Measurements from ENCODE around the gene LONRF3.
"Not testable (repeated sequence)": the region's sequence is repeated elsewhere in the genome, so short reads cannot be mapped to it uniquely, and the experiment has no call there.

LONRF3 gene

GRCh38 chrX:118983513-118983912 lies 9.1 kb downstream of the LONRF3 start:
- no peak for DNase-seq (ENCODE audit: low read depth, low spot score)

GRCh38 chrX:118988911-118989310 lies 14.5 kb downstream of the LONRF3 start:
- no peak for DNase-seq (ENCODE audit: low read depth, low spot score)

- no peak for DNase-seq (ENCODE audit: low read depth, low spot score)
Observed at GRCh38 chrX:118989886-118990285, 15.5 kb downstream of the LONRF3 start.

GRCh38 chrX:118990512-118991227 lies 16.3 kb downstream of the LONRF3 start:
- no peak for DNase-seq (ENCODE audit: low read depth, low spot score)

- DNase-seq (ENCODE audit: low read depth, low spot score), result not testable (repeated sequence)
Observed at GRCh38 chrX:118992441-118993121, 18.2 kb downstream of the LONRF3 start.

DNA sequence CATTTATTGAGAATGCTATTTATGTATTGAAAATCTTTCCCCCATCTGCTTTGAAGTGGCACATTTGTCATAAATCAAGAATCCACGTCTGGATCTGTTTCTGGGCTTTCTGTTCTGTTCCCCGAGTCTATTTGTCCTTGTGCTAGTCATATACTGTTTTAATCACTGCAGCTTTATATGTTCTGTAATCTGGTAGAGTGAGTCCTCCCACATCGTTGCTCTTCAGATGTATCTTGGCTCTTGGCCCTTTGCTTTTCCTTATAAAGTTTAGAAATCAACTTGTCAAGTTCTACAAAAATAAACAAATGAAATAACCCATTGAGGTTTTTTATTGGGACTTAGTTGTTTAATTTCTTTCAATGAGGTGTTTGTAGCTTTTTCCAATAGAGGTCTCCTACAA lies 29.0 kb downstream of the LONRF3 start:
- DNase-seq (ENCODE audit: low read depth, low spot score), result no peak

GRCh38 chrX:119004920-119005524 lies 30.6 kb downstream of the LONRF3 start:
- DNase-seq (ENCODE audit: low read depth, low spot score), result no peak

- no peak for DNase-seq (ENCODE audit: low read depth, low spot score)
Observed at GRCh38 chrX:119007189-119007770, 32.9 kb downstream of the LONRF3 start.

DNA sequence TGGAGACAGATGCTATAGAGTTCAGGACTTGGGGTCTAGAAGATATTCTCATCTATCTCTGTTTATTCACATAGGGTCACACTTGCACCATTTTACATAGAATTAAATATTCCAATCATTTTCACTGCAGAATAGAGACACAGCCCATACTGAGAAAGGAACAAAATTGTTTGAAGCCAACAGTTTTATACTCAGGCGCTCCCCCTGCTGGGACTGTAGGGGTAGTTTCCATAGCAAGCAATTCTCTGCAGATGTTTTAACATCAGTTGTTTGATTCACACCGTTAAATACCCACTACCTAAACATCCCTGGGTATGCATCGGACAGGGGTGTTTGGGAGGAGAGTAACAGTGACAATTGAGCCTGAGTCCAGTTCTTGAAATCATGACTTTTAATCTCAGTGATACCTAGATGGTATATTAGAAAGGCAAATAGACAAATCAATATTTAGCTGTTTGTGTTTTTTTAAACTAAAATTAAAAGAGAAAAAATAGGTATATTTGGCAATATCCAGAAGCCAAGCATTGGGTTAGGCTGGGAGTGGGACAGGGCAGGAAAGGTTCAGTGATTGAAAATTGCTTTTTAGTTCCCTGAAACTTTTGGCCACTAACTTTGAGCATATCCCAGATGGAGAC lies 33.8 kb downstream of the LONRF3 start:
- no peak for DNase-seq (ENCODE audit: low read depth, low spot score)

DNA sequence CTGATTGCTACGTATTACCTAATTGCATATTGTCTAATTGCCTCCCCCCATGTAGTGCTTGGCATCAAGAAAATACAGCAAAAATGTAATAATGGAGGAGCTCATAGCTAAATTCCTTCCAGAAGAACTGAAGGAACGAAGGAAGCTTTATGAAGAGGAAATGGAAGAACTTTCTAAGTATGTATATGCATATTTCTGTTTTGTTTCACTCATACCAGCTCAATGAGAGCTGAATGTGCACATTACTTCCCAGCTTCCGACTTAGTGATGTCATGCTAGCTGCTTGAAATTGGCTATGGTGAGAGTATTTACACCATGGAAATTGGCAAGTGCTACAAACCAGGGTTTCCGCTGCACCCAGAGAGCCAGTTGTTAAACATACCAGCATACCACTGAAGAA lies 34.7 kb downstream of the LONRF3 start:
- DNase-seq (ENCODE audit: low read depth, low spot score), result no peak

DNA sequence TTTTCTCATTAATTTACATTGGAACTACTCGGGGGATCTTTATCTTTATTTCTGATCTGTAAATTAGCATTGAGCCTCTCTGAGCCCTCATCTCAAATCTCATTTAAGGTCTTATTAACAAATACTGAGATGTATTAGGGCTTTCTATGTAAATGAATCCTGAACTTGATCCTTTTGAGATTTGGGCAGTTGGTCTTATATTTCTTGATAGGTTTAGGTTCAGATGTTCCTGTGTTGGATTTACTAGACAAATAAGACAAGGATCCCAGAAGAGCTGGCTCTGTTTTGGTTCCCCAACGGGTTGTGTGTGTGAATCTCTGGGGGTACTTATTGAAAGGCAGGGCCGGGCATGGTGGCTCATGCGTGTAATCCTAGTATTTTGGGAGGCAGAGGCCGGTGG lies 36.1 kb downstream of the LONRF3 start:
- DNase-seq (ENCODE audit: low read depth, low spot score), result no peak

DNA sequence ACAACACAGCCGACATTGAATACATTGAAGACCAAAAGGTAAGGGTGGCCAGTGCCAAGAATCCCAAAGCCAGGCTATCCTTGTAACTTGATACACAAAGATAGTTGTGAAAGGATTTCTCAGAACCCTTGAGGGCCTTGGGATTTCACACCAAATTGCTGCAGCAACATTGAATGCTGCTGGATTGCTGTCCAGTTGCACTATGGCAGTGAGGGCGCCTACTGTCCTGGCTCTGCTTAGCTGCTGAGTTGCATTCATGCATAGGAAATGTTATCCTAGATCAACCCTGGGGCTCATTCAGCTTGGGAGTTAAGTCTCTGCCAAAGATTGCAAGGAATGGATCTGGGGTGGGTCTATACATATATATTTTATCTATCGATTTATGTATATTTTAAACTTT lies 38.7 kb downstream of the LONRF3 start:
- no peak for DNase-seq (ENCODE audit: low read depth, low spot score)

- DNase-seq (ENCODE audit: low read depth, low spot score), result no peak
Observed at GRCh38 chrX:119015407-119016237, 41.2 kb downstream of the LONRF3 start.

GRCh38 chrX:119017077-119017476 lies 42.7 kb downstream of the LONRF3 start:
- DNase-seq (ENCODE audit: low read depth, low spot score), result no peak

DNA sequence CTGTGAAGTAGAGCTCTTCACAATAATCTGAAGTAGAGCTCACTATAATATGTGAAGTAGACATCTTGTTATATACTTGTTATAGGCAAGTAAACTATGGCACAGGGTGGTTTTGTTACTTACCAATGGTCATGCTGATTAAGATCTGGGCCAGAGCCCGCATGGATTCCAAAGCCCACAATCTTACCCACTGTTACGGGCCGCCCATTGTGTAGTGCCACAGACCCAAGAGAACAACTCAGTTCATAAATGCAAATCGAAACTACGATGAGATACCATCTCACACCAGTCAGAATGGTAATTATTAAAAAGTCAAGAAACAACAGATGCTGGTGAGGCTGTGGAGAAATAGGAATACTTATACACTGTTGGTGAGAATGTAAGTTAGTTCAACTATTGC lies 51.5 kb downstream of the LONRF3 start:
- no peak for DNase-seq (ENCODE audit: low read depth, low spot score)

GRCh38 chrX:119026344-119026743 lies 51.9 kb downstream of the LONRF3 start:
- not testable (repeated sequence) for DNase-seq (ENCODE audit: low read depth, low spot score)

DNA sequence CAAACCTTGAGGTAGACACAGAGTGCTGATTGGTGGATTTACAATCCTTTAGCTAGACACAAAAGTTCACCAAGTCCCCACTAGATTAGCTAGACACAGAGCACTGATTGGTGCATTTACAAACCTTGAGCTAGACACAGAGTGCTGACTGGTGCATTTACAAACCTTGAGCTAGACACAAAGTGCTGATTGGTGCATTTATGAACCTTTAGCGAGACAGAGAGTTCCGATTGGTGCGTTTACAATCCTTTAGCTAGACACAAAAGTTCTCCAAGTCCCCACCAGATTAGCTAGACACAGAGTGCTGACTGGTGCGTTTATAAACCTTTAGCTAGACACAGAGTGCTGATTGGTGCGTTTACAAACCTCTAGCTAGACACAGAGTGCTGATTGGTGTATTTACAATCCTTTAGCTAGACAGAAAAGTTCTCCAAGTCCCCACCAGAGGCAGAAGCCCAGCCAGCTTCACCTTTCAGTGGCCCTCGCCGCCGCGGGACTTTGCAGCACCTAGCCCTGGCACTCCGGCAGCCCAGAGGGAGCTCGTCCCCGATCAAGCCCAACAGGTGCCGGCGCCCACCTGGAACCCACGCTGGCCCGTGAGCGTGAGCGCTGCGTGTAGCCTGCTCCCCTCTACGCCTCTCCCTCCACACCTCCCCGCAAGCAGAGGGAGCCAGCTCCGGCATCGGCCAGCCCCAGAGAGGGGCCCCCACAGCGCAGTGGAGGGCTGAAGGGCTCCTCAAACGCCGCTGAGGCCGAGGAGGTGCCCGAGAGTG lies 53.7 kb downstream of the LONRF3 start:
- DNase-seq (ENCODE audit: low read depth, low spot score), result not testable (repeated sequence)

- DNase-seq (ENCODE audit: low read depth, low spot score), result no peak
Observed at GRCh38 chrX:119028733-119029330, 54.4 kb downstream of the LONRF3 start.

DNA sequence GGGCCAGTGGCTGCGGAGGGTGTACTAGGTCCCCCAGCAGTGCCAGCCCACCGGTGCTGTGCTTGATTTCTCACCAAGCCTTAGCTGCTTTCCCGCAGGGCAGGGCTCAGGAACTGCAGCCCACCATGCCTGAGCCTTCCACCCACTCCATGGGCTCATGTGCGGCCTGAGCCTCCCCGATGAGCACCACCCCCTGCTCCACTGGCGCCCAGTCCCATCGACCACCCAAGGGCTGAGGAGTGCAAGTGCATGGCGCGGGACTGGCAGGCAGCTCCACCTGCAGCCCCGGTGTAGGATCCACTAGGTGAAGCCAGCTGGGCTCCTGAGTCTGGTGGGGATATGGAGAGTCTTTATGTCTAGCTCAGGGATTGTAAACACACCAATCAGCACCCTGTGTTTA lies 55.2 kb downstream of the LONRF3 start:
- not testable (repeated sequence) for DNase-seq (ENCODE audit: low read depth, low spot score)

- DNase-seq (ENCODE audit: low read depth, low spot score), result no peak
Observed at GRCh38 chrX:119030990-119031389, 56.6 kb downstream of the LONRF3 start.

Data from activated CD4-positive, CD25-positive, alpha-beta regulatory T cell treated with anti-CD3 and anti-CD28 coated beads, Interleukin-2, amount 50 U/mL, for 16 hours (primary cell).